HG02973 (cell line): Measurements from ENCODE around the gene CFAP119.

Source experiments
- ATAC-seq: cut with Tn5 transposase; IDR thresholded peaks from one replicate; pipeline ENCODE4 v1.9.1; 2021; ENCODE audit warnings: moderate library complexity; ENCODE audit not compliant: unreplicated experiment

CFAP119 gene

DNA sequence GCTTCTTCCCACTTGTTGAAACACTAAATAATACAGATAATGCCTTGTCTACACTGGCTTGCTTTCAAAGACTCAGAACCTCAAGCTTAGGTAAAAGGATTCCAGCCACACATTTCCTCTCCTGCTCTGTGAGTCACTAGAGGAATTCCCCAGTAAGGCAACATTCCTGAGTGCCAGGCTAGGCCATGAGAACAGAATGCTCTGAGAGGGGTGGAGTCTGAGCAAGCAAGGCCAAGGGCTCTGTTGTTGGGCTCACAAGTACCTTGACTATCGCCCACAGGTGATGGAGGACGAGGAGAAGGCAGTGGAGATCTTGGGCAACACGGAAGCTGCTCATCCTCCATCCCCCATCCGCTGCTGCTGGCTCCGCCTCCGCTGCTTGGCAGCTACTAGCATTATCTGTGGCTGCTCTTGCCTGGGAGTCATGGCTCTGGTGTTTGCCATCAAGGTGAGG is 20.4 kb downstream of the CFAP119 start:
- no peak for ATAC-seq

DNA sequence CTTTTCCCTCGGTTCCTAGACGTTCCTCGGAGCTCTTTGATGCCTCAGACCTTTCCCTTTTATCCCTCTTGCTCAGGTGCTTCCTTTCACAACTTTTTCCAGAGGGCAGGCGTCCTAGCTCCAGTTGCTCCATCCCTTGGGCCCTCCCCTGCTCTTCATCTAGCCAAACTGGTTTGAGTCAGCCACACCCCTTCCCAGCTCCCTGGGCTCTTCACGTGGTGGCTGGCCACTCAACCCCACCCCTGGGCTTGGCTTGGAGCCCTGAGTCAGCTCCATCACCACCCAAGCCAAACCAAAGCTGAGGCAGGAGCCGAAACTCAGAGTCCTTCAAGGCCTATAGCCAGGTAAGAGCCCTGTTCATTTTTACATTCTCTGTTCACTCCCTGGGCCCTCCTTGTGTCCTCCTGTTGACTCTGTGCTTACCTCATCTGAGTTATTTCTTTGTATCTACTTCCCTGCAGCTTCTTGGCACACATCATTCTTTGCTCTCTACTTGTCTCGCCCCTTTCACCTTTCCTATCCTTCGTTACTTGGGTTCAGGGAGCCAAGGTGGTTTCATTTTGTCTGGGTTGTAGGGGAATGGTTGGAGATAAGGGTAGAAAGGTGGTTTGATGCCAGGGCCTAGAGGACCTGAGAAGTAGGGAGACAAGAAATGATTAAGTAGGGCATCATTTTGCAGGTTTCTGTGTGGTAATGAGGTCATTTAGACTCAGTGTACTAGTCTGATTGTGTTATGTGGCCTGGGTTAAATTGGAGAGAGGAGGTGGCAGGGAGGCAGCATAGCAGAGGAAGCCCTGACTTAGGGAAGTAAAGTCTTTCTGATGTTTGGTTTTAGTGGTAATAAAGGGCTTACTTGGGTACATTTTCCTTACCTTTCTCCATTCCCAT is 21.3 kb downstream of the CFAP119 start:
- no peak for ATAC-seq

DNA sequence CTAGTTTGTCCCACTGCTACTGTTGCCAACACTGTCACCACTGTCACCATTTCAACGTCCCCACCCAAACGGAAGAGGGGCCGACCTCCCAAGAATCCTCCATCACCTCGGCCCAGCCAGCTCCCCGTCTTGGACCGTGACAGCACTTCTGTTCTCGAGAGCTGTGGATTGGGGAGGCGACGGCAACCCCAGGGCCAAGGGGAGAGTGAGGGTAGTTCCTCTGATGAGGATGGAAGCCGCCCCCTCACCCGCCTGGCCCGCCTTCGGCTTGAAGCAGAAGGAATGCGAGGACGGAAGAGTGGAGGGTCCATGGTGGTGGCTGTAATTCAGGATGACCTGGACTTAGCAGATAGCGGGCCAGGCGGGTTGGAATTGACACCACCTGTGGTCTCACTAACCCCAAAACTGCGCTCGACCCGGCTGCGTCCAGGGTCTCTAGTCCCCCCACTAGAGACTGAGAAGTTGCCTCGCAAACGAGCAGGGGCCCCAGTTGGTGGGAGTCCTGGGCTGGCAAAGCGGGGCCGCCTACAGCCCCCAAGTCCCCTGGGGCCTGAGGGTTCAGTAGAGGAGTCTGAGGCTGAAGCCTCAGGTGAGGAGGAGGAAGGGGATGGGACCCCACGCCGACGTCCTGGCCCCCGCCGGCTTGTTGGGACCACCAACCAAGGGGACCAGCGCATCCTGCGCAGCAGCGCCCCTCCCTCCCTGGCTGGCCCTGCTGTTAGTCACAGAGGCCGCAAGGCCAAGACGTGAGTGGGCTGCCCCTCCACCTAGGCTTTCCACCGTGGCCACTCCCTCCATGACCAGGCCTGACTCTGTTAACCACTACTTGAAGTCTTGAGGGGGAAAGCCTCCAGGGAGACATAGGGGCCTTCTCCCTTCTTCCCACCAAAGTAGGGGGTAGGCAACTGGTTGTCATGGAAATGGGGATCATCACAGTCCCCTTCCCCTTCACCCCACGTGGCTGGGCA is 22.6 kb downstream of the CFAP119 start:
- no peak for ATAC-seq

DNA sequence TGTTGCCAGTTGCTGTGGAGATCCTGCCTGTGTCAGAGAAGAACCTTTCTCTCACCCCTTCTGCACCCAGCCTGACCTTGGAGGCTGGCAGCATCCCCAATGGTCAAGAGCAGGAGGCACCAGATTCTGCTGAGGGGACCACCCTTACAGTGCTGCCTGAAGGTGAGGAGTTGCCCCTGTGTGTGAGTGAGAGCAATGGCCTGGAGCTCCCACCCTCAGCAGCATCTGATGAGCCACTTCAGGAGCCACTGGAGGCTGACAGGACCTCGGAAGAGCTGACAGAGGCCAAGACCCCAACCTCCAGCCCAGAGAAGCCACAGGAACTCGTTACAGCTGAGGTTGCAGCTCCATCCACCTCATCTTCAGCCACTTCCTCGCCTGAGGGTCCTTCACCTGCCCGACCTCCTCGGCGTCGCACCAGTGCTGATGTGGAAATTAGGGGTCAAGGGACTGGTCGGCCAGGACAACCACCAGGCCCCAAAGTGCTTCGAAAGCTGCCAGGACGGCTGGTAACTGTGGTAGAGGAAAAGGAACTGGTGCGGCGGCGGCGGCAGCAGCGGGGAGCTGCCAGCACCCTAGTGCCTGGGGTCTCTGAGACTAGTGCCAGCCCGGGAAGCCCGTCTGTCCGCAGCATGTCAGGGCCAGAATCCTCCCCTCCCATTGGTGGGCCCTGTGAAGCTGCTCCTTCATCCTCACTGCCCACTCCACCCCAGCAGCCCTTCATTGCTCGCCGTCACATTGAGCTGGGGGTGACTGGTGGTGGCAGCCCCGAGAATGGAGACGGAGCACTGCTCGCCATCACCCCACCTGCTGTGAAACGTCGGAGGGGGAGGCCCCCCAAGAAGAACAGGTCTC is 23.8 kb downstream of the CFAP119 start:
- ATAC-seq: no peak

DNA sequence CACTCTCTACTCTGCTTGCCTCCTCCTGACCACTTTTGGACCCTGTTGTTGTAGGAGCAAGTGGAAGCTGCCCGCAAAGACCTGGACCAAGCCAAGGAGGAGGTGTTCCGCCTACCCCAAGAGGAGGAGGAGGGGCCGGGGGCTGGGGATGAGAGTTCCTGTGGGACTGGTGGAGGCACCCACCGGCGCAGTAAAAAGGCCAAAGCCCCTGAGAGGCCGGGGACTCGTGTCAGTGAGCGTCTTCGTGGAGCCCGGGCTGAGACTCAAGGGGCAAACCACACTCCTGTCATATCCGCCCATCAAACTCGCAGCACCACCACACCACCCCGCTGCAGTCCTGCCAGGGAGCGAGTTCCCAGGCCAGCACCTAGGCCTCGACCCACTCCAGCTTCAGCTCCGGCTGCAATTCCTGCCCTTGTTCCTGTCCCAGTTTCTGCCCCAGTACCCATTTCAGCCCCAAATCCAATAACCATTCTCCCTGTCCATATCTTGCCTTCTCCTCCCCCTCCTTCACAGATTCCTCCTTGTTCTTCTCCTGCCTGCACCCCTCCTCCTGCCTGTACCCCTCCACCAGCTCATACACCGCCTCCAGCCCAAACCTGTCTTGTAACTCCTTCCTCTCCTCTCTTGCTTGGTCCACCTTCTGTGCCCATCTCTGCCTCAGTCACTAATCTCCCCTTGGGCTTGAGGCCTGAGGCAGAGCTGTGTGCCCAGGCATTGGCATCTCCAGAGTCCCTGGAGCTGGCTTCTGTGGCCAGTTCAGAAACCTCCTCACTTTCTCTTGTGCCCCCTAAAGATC is 24.7 kb downstream of the CFAP119 start:
- ATAC-seq: no peak

DNA sequence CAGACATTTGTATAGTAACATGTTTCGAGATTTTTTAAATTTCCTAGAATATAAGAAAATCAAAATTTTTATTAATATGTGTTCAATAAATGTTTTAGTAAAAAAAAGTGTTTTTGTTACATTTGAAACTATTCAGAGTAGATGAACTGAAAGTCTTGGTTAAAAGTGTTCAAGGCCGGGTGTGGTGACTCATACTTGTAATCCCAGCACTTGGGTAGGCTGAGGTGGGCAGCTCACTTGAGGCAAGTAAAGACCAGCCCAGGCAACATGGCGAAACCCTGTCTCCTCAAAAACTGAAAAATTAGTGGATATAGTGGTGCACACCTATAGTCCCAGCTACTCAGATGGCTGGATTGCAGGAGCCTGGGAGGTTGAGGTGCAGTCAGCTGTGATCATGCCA is 30.5 kb downstream of the CFAP119 start:
- ATAC-seq: no peak

DNA sequence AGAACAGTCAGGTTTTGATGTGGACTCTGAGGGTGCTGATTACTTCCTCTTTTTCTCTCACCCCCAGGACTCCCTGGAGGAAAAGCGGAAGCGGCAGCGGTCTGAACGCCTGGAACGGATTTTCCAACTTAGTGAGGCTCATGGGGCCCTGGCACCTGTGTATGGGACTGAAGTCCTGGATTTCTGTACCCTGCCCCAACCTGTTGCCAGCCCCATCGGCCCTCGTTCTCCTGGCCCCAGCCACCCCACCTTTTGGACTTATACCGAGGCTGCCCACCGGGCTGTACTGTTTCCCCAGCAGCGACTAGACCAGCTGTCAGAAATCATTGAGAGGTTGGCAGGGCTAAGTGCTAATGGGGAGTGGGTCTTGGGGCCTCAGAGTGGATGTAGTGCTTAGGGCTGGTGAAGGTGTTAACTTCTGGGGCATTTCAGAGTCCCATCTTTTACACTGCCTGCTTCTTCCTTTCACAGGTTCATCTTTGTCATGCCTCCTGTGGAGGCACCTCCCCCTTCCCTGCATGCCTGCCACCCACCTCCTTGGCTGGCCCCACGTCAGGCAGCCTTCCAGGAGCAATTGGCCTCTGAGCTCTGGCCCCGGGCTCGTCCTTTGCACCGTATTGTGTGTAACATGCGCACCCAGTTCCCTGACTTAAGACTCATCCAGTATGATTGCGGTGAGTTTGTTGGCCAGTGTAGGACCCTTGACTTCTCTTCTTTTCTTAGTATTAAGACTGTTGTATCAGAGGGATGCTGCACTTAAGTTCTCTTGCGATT is 32.8 kb downstream of the CFAP119 start:
- ATAC-seq: no peak

DNA sequence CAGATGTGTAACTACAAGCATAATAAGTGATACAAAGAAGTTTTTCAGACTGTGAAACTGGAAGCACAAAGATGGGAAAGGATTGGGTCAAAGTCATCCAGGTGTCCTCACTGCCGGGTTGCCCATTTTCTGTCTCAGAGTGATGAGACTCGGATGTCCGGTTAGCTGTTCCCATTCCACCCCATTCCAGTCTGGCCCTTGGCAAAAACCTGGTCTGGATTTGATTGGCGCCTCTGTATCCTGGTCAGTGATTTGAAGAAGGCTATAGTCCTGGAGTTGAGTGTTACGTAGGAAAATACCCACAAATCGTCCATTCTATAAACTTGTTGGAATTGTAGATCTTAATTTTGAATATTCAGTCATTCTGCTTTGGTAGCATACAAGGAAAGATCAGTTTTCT is 33.5 kb downstream of the CFAP119 start:
- no peak for ATAC-seq

DNA sequence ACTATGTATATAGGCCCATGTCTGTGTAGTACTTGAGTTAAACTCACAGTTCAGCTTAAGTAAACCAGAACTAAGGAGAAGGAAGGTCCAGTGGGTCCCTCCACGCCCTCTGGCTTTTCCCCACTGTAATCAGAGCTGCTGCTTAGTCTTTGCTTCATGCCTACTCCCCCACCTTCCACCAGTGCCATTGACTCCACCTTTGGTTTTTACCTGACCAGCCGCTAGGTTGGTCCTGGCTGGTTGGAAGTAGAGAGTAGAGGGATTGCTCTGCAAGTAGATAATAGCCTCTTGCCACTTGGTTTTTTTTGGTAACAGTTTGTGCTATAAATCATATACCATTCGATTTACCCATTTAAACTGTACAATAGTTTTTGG is 36.5 kb downstream of the CFAP119 start:
- ATAC-seq: no peak

DNA sequence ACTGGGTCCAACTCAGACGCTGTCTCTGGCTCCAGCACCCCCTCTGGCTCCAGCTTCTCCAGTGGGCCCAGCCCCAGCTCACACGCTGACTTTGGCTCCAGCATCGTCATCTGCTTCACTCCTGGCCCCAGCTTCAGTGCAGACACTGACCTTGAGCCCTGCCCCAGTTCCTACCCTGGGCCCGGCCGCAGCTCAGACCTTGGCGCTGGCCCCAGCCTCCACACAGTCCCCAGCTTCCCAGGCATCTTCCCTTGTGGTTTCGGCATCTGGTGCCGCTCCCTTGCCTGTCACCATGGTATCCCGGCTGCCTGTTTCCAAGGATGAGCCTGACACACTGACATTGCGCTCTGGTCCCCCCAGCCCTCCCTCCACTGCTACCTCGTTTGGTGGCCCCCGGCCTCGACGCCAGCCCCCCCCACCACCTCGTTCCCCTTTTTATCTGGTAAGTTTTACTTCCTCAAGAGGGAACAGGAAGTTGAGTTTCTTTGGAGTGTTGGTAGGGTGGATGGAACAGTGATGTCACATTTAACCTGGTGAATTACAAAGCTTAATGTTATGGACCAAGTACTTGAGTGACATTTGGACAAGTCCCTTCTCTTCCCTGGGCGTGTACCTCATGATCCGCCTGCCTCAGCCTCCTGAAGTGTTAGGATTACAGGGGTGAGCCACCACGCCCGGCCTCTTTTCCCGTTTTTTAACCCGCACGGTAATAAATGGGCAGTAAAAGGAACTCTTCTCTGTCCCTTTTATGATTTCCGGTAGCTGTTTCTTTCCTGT is 37.0 kb downstream of the CFAP119 start:
- ATAC-seq: no peak

DNA sequence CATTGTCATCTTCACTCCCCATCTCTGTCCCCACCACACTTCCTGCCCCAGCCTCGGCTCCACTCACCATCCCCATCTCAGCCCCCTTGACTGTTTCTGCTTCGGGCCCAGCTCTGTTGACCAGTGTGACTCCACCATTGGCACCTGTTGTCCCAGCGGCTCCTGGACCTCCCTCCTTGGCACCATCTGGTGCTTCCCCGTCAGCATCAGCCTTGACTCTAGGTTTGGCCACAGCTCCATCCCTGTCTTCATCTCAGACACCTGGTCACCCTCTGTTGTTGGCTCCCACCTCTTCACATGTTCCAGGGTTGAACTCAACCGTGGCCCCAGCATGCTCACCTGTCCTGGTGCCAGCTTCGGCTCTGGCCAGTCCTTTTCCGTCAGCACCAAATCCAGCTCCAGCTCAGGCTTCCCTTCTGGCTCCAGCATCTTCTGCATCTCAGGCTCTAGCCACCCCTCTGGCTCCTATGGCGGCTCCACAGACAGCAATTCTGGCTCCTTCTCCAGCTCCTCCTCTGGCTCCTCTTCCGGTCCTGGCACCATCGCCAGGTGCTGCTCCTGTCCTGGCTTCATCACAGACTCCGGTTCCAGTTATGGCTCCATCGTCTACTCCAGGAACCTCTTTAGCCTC is 38.0 kb downstream of the CFAP119 start:
- ATAC-seq: no peak

DNA sequence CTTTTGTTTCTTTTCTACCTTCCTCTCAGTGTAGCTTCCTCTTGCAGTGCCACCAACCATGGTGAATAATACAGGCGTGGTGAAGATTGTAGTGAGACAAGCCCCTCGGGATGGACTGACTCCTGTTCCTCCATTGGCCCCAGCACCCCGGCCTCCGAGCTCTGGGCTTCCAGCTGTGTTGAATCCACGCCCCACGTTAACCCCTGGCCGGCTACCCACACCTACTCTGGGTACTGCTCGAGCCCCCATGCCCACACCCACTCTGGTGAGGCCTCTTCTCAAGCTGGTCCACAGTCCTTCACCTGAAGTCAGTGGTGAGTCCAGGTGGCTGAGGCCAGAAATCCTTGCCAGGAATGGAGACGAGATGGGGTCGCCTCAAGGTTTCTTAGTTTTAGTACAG is 38.9 kb downstream of the CFAP119 start:
- no peak for ATAC-seq

DNA sequence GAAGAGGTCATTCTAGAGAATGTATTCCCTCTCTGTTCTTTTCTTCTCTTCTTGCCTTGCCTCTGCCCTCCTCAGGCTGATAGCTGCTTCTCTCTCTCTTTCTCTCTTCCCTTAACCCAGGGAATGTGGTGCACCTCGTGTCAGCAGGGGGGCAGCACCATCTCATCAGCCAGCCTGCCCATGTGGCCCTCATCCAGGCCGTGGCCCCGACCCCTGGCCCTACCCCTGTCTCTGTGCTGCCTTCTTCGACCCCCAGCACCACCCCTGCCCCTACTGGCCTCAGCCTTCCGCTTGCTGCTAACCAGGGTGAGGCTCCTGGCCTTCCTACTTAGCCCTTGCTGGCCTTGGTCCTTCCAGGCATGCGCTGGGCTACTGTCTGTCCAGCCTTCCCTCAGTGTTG is 39.4 kb downstream of the CFAP119 start:
- no peak for ATAC-seq

DNA sequence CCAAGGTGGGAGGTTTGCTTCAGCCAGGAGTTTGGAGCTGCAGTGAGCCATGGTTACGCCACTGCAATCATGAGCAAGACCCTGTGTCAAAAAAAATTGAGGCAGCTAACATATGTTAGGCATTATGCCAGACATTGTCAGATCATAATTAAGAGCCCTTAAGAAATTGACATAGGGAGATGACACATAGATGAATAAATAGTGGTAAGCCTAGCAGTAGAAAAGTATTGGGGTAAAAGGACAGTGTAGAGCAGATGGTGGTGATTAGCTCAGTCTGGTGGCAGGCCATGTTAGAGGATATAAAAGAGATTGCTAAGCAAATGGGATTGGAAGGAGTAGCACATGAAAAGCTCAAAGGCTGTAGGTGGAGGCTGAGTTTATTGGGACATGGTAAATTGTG is 40.3 kb downstream of the CFAP119 start:
- no peak for ATAC-seq

DNA sequence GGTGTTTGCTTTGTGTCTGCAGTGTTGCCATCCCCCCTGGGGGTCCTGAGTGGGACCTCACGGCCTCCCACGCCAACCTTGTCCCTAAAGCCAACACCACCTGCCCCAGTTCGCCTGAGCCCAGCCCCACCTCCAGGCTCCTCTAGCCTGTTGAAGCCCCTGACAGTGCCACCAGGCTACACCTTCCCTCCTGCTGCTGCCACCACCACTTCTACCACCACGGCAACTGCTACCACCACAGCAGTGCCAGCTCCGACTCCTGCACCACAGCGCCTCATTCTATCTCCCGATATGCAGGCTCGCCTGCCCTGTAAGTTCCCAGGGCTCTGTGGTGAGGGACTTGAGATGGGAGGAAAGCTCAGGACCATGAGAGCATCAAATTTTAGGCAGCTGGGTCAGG is 40.7 kb downstream of the CFAP119 start:
- ATAC-seq: no peak

DNA sequence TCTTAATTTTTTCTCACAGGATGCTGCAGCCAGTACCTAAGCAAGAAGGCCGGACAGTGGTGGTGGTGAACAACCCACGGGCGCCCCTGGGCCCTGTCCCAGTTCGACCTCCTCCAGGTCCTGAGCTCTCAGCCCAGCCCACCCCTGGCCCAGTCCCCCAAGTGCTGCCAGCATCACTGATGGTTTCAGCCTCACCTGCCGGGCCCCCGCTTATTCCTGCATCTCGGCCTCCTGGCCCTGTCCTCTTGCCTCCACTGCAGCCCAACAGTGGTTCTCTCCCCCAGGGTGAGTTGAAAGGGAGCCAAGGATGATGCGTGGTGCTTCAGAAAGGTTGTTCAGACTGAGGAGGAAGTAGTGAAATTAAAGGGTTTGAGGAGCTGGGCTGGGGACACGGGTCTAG is 41.2 kb downstream of the CFAP119 start:
- no peak for ATAC-seq

DNA sequence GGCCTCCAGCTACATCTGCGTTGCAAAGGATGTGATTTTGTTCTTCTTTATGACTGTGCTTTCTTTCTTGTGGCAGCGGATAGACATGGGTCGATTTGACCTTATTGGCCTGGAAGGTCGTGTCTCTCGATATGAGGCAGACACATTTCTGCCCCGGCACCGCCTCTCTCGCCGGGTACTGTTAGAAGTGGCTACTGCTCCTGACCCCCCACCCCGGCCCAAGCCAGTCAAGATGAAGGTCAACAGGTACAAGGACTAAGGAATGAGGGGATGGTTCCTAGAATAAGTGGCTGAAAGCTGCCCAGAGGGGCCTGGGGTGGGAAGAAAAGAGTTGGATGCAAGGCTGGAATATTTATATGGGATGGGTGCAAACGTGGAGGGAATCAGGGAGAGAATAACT is 41.8 kb downstream of the CFAP119 start:
- no peak for ATAC-seq
